H1 (cell line): ENCODE results near the gene GAPDHS. TPM values are rescaled to one million over a fixed set of nuclear protein-coding genes. Genes with fewer than 3 reads are reported as not detected.

Source experiments
- CTCF ChIA-PET: fragments of 300-600 bp; sonication (Branson Sonifier 250); formaldehyde crosslinking; loops from one replicate; lab custom pipeline; 2021; ENCODE audit not compliant: partially characterized antibody; lab: Charles Lee
- POLR2A ChIA-PET: fragments of 300-600 bp; sonication (Branson Sonifier 250); formaldehyde crosslinking; loops from one replicate; lab custom pipeline; 2021; ENCODE audit warnings: inconsistent platforms; ENCODE audit not compliant: partially characterized antibody; lab: Charles Lee
- DNase-seq, 2 experiments: peaks; one replicate each; pipeline versions ENCODE4 v3.0.0 to v3.0.0-alpha.2; 2010 to 2022; ENCODE audit warnings: low spot score in 2 of 2, low read depth in 1 of 2, mixed read lengths in 1 of 2
- FAIRE-seq: peaks from 2 replicates; lab custom pipeline; 2011; peaks lifted over from hg19 to GRCh38; lab: Jason Lieb, UNC
- H2AFZ ChIP-seq: 2 replicates; pipeline ENCODE4 v1.8.1; 2012; ENCODE audit warnings: low read length, inconsistent platforms
- H2AK5ac ChIP-seq: 2 replicates; pipeline ENCODE4 v1.6.1; 2013; ENCODE audit warnings: low read depth, low read length
- H2BK120ac ChIP-seq: replicated peaks from 2 replicates; pipeline ENCODE3; 2013; ENCODE audit warnings: low read depth, low read length, inconsistent platforms
- H2BK12ac ChIP-seq: 2 replicates; pipeline ENCODE4 v1.6.1; 2013; ENCODE audit warnings: low read depth, low read length
- H2BK15ac ChIP-seq: 2 replicates; pipeline ENCODE4 v1.6.1; 2013; ENCODE audit warnings: low read length
- H2BK20ac ChIP-seq: 2 replicates; pipeline ENCODE4 v1.6.1; 2013; ENCODE audit warnings: low read length
- H2BK5ac ChIP-seq: 2 replicates; pipeline ENCODE4 v1.6.1; 2013; ENCODE audit warnings: low read depth, low read length
- H3K14ac ChIP-seq: 2 replicates; pipeline ENCODE4 v1.6.1; 2013; ENCODE audit warnings: inconsistent platforms; ENCODE audit not compliant: insufficient read length
- H3K18ac ChIP-seq: 2 replicates; pipeline ENCODE4 v1.6.1; 2013; ENCODE audit warnings: low read length; ENCODE audit errors: extremely low read depth
- H3K23ac ChIP-seq: 2 replicates; pipeline ENCODE4 v1.6.1; 2013; ENCODE audit warnings: inconsistent platforms; ENCODE audit not compliant: insufficient read length
- H3K23me2 ChIP-seq: 2 replicates; pipeline ENCODE4 v1.6.1; 2013; ENCODE audit warnings: low read depth, low read length
- H3K27ac ChIP-seq: 2 replicates; pipeline ENCODE4 v1.6.1; 2011; ENCODE audit warnings: low read depth, low read length, inconsistent platforms
- H3K27me3 ChIP-seq, 4 experiments: replicated peaks in 1 of 4; 1 replicate in 1 of 4; 2 replicates in 3 of 4; pipeline versions ENCODE4 v1.6.1 to v1.8.1; 2011 to 2013; ENCODE audit warnings: low read length in 3 of 4, mild to moderate bottlenecking in 3 of 4, inconsistent platforms in 2 of 4, mixed read lengths in 2 of 4, moderate library complexity in 1 of 4; ENCODE audit not compliant: control insufficient read depth in 3 of 4, insufficient read depth in 3 of 4; ENCODE audit errors: extremely low read depth in 1 of 4
- H3K36me3 ChIP-seq, 4 experiments: 2 replicates each; pipeline versions ENCODE4 v1.6.1 to v1.8.1; 2011 to 2013; ENCODE audit warnings: mild to moderate bottlenecking in 4 of 4, low read length in 3 of 4, moderate library complexity in 2 of 4, control low read depth in 1 of 4, inconsistent platforms in 1 of 4; ENCODE audit not compliant: insufficient read depth in 4 of 4, control insufficient read depth in 2 of 4
- H3K4ac ChIP-seq: replicated peaks from 2 replicates; pipeline ENCODE3; 2013; ENCODE audit warnings: low read length, low read depth, mixed read lengths, inconsistent platforms; ENCODE audit not compliant: insufficient read length
- H3K4me1 ChIP-seq, 4 experiments: replicated peaks in 1 of 4; 1 replicate in 1 of 4; 2 replicates in 3 of 4; pipeline versions ENCODE4 v1.6.1 to v1.8.1; 2011 to 2013; ENCODE audit warnings: low read length in 3 of 4, inconsistent platforms in 2 of 4, mixed read lengths in 1 of 4; ENCODE audit not compliant: insufficient read depth in 4 of 4, control insufficient read depth in 3 of 4
- H3K4me2 ChIP-seq, 2 experiments: 2 replicates each; pipeline versions ENCODE4 v1.6.1 to v1.8.1; 2011 to 2013; ENCODE audit warnings: low read depth in 2 of 2, low read length in 2 of 2, control low read depth in 1 of 2, inconsistent platforms in 1 of 2, mild to moderate bottlenecking in 1 of 2; ENCODE audit not compliant: insufficient read depth in 1 of 2
- H3K4me3 ChIP-seq, 4 experiments: fragments of 200-600, 300-600 bp in 1 of 4; sonication (generic), shearing (Covaris generic), sonication (Bioruptor Twin) in 1 of 4; 2 replicates each; pipeline versions ENCODE4 v1.5.1 to v1.8.1; 2011 to 2016; ENCODE audit warnings: low read length in 4 of 4, low read depth in 3 of 4, control low read depth in 2 of 4, inconsistent platforms in 2 of 4, mild to moderate bottlenecking in 2 of 4, mixed read lengths in 1 of 4, moderate library complexity in 1 of 4; ENCODE audit not compliant: insufficient read depth in 2 of 4; ENCODE audit errors: extremely low read depth in 1 of 4
- H3K56ac ChIP-seq: replicated peaks from 2 replicates; pipeline ENCODE3; 2013; ENCODE audit warnings: low read depth, mild to moderate bottlenecking, mixed read lengths, low read length, inconsistent platforms; ENCODE audit not compliant: insufficient read length
- H3K79me1 ChIP-seq: 2 replicates; pipeline ENCODE4 v1.6.1; 2013; ENCODE audit warnings: low read depth, low read length, control low read depth
- H3K79me2 ChIP-seq, 2 experiments: 2 replicates each; pipeline versions ENCODE4 v1.6.1 to v1.8.1; 2012 to 2013; ENCODE audit warnings: low read length in 2 of 2, mild to moderate bottlenecking in 2 of 2, inconsistent platforms in 1 of 2; ENCODE audit not compliant: insufficient read depth in 2 of 2, control insufficient read depth in 1 of 2
- H3K9ac ChIP-seq, 4 experiments: replicated peaks in 1 of 4; 1 replicate in 1 of 4; 2 replicates in 3 of 4; pipeline versions ENCODE4 v1.6.1 to v1.8.1; 2011 to 2013; ENCODE audit warnings: low read depth in 3 of 4, low read length in 3 of 4, control low read depth in 2 of 4, mild to moderate bottlenecking in 2 of 4, moderate library complexity in 2 of 4, inconsistent platforms in 1 of 4; ENCODE audit errors: extremely low read depth in 1 of 4
- H3K9me3 ChIP-seq, 2 experiments: 2 replicates each; pipeline versions ENCODE4 v1.6.1 to v1.8.1; 2012 to 2013; ENCODE audit warnings: mild to moderate bottlenecking in 2 of 2, moderate library complexity in 2 of 2, control low read depth in 1 of 2, inconsistent platforms in 1 of 2, low read depth in 1 of 2, low read length in 1 of 2, mixed read lengths in 1 of 2; ENCODE audit not compliant: insufficient read depth in 2 of 2
- H4K20me1 ChIP-seq, 2 experiments: replicated peaks in 1 of 2; 2 replicates each; pipeline versions ENCODE3 to v1.8.1; 2011 to 2013; ENCODE audit warnings: inconsistent platforms in 2 of 2, low read length in 2 of 2, mild to moderate bottlenecking in 1 of 2; ENCODE audit not compliant: insufficient read depth in 2 of 2, control insufficient read depth in 1 of 2
- H4K5ac ChIP-seq: 2 replicates; pipeline ENCODE4 v1.6.1; 2013; ENCODE audit warnings: low read length, low read depth, mixed read lengths, inconsistent platforms; ENCODE audit not compliant: insufficient read length
- H4K8ac ChIP-seq: 2 replicates; pipeline ENCODE4 v1.8.0; 2013; ENCODE audit warnings: mild to moderate bottlenecking, moderate library complexity, low read length, inconsistent platforms; ENCODE audit not compliant: insufficient read depth; ENCODE audit errors: extremely low read depth
- H4K91ac ChIP-seq: replicated peaks from 2 replicates; pipeline ENCODE3; 2013; ENCODE audit warnings: low read length, mixed read lengths, inconsistent platforms; ENCODE audit not compliant: insufficient read length
- CREB1 ChIP-seq: IDR thresholded peaks from 2 replicates; pipeline ENCODE4 v1.6.1; 2012; ENCODE audit warnings: inconsistent platforms
- CTCF ChIP-seq, 3 experiments: IDR thresholded peaks; 1 replicate in 2 of 3; 2 replicates in 1 of 3; pipeline versions ENCODE4 v1.5.1 to v1.6.1; 2011; ENCODE audit warnings: low read length in 3 of 3, mild to moderate bottlenecking in 3 of 3, inconsistent platforms in 2 of 3, low read depth in 1 of 3, moderate library complexity in 1 of 3; ENCODE audit not compliant: insufficient read depth in 1 of 3; ENCODE audit errors: control extremely low read depth in 1 of 3
- EP300 ChIP-seq, 2 experiments: IDR thresholded peaks; 1 replicate in 1 of 2; 2 replicates in 1 of 2; pipeline ENCODE4 v1.6.1; 2011 to 2012; ENCODE audit warnings: low read depth in 2 of 2, low read length in 2 of 2, mild to moderate bottlenecking in 2 of 2, borderline replicate concordance in 1 of 2, inconsistent platforms in 1 of 2, moderate library complexity in 1 of 2
- POLR2A ChIP-seq, 2 experiments: IDR thresholded peaks; 1 replicate in 1 of 2; 2 replicates in 1 of 2; pipeline ENCODE4 v1.6.1; 2011; ENCODE audit warnings: low read depth in 2 of 2, low read length in 2 of 2, mild to moderate bottlenecking in 2 of 2; ENCODE audit errors: control extremely low read depth in 1 of 2
- SP1 ChIP-seq: IDR thresholded peaks from 2 replicates; pipeline ENCODE4 v1.6.1; 2011; ENCODE audit warnings: low read depth, low read length
- TAF1 ChIP-seq: IDR thresholded peaks from 2 replicates; pipeline ENCODE4 v1.6.1; 2011; ENCODE audit warnings: mild to moderate bottlenecking, low read depth, low read length
- YY1 ChIP-seq: IDR thresholded peaks from 2 replicates; pipeline ENCODE4 v1.6.1; 2011; ENCODE audit warnings: low read depth, mild to moderate bottlenecking, low read length
- WGBS, 2 experiments: shearing (Covaris generic) in 1 of 2; methylation state at CpG; one replicate each; pipeline versions ENCODE4 v1.1.6 to v1.1.7; 2013 to 2015; ENCODE audit warnings: low lambda C conversion rate in 2 of 2, mixed read lengths in 2 of 2, inconsistent platforms in 1 of 2, low coverage in 1 of 2, missing lambda C conversion rate in 1 of 2; ENCODE audit not compliant: insufficient replicate concordance in 2 of 2, insufficient coverage in 1 of 2, insufficient read length in 1 of 2; ENCODE audit errors: extremely low coverage in 1 of 2, missing lambda C conversion rate in 1 of 2; 5-methylcytosine and 5-hydroxymethylcytosine counted together
- polyA plus RNA-seq, 7 experiments: library from polyadenylated mRNA; depleted of rRNA in 3 of 7; stranded (reverse) in 5 of 7; unstranded in 2 of 7; fragments of >200 nt in 5 of 7; fragments of 200-250 nt in 2 of 7; gene quantifications; 1 replicate in 5 of 7; 2 replicates in 1 of 7; 4 replicates in 1 of 7; pipeline versions ENCODE4 v1.2.1 to v1.2.3, GENCODE V29; 2011 to 2013; ENCODE audit warnings: missing spikeins in 2 of 7, mixed read lengths in 2 of 7
- total RNA-seq: library from RNA; stranded (reverse); fragmentation: NEBNext Ultra II Directional; extraction: Animal tissue kit (Norgen Biotek cat#: 25700); gene quantifications from 2 replicates; pipeline ENCODE4 v1.2.1, GENCODE V29; 2021

Gene GAPDHS
- total and polyA plus RNA-seq, 2 of the 8 experiments (the other 6 are each of a cell fraction or from before 2014, with no cell fraction given): 0.26 TPM; not detected in 1

- POLR2A ChIA-PET: interaction anchor here (0.6 to 3.2 kb wide), 11 partner anchors 14 to 207 kb away, joined by 3 to 9 read pairs (median 5); partner anchors contain the start of genes COX6B1, ETV2 and HAUS5
- peak overlapping the region; percentile 77; the same call in 1 of the 2 replicates for H2BK15ac ChIP-seq
- no peak for TF ChIP-seq EP300 (IDR thresholded peaks at IDR 0.05; ENCODE audit: borderline replicate concordance in 1 of 2, low read depth in 2 of 2, low read length in 2 of 2)
- TF ChIP-seq CTCF (IDR thresholded peaks at IDR 0.05; ENCODE audit: control extremely low read depth in 1 of 3, insufficient read depth in 1 of 3, low read depth in 1 of 3, low read length in 3 of 3): peak in 2 of 3 experiments; percentile 4 to 18; a peak in 1 of 4 replicates
- peak in 1 of 2 experiments; percentile 65; a peak in 1 of 3 replicates for TF ChIP-seq POLR2A (IDR thresholded peaks at IDR 0.05; ENCODE audit: control extremely low read depth in 1 of 2, low read depth in 2 of 2, low read length in 2 of 2)
- TF ChIP-seq SP1: peak; percentile 72; the same call in 1 of the 2 replicates
- peak; percentile 50; the same call in 1 of the 2 replicates for TF ChIP-seq YY1
- TF ChIP-seq CREB1: 0 out of 2 replicates have a peak, but pooled peaks have one; percentile 33
- TF ChIP-seq TAF1: 0 out of 2 replicates have a peak, but pooled peaks have one; percentile 40
Observed at GRCh38 chr19:35557539-35558399, 24.5 kb downstream of the GAPDHS start.

More at GRCh38 chr19:35557539-35558399, 24.5 kb downstream of the GAPDHS start:
- Histone ChIP-seq H2BK12ac (no peak overlapping the region), H3K23me2 (peaks cover 4% of the 10 kb centered on the region; the same call in 1 of the 2 replicates), H2BK5ac (peak overlapping the region; percentile 47; the same call in 1 of the 2 replicates), H3K14ac (no peak overlapping the region), H3K23ac (no peak overlapping the region), H3K56ac (peak overlapping the region; percentile 42), H3K79me2 (no peaks in the 10 kb centered on the region), H2BK20ac (no peak overlapping the region), H3K27me3 (peaks cover 0 to 16% (median 12%) of the 10 kb centered on the region in 4 experiments; a peak in 5 of 7 replicates), H3K18ac (no peak overlapping the region), H3K27ac (no peak overlapping the region), H4K91ac (no peak overlapping the region), H2BK120ac (no peak overlapping the region), H4K5ac (peak overlapping the region; percentile 91), H3K79me1 (no peaks in the 10 kb centered on the region), H3K9ac (peak overlapping the region in 2 of 4 experiments; percentile 47 to 48; a peak in 3 of 7 replicates), H2AFZ (peak overlapping the region; percentile 96; the same call in 1 of the 2 replicates), H3K36me3 (no peaks in the 10 kb centered on the region), H4K20me1 (peaks cover 7 to 8% of the 10 kb centered on the region in 2 experiments), H3K4me3 (peak overlapping the region; percentile 52 to 65 (median 62)), H3K4me1 (peaks cover 0 to 6% (median 4%) of the 10 kb centered on the region in 4 experiments; a peak in 3 of 7 replicates), H2AK5ac (no peak overlapping the region), H3K4me2 (peak overlapping the region; percentile 42 to 92), H3K4ac (no peak overlapping the region), H4K8ac (peak overlapping the region; percentile 48; the same call in 1 of the 2 replicates), H3K9me3 (no peaks in the 10 kb centered on the region; a peak in 1 of 4 replicates)
- DNase-seq (peak; percentile 86 to 99), FAIRE-seq (peak; percentile 92)
- CTCF ChIA-PET: interaction anchor here (1.0 to 7.7 kb wide), 14 partner anchors 10 to 156 kb away, joined by 3 to 90 read pairs (median 6); partner anchors contain the start of genes HAUS5 and PMIS2
- WGBS, 2 experiments: 1% methylated on average over 23 of the region's 60 CpGs; no CpG with 5 or more reads in 1 of the 2 experiments
